AG04450 (cell line): ENCODE data around the gene UCKL1. TPM values are rescaled to one million over a fixed set of nuclear protein-coding genes. Genes with fewer than 3 reads are reported as not detected.

Experiments used
- CTCF ChIA-PET: fragments of 300-600, 350-600 bp; formaldehyde crosslinking; extraction: SDS; loops from one replicate; lab custom pipeline; 2022; ENCODE audit warnings: antibody characterized with exemption, inconsistent platforms; lab: Charles Lee
- POLR2A ChIA-PET: fragments of 350-600 bp; formaldehyde crosslinking; extraction: SDS; loops from one replicate; lab custom pipeline; 2021; ENCODE audit warnings: antibody characterized with exemption, inconsistent platforms; lab: Yijun Ruan, JAX
- DNase-seq: peaks from one replicate; pipeline ENCODE4 v3.0.0-alpha.2; 2011; ENCODE audit warnings: low read depth, low spot score
- H3K27ac ChIP-seq: one replicate; pipeline ENCODE4 v1.5.1; 2012; ENCODE audit warnings: low read depth, low read length, control low read depth
- H3K27me3 ChIP-seq: one replicate; pipeline ENCODE4 v1.6.0; 2012; ENCODE audit warnings: low read length; ENCODE audit not compliant: control insufficient read depth, insufficient read depth
- H3K4me3 ChIP-seq: 2 replicates; pipeline ENCODE4 v1.5.1; 2011; ENCODE audit warnings: mild to moderate bottlenecking, low read depth, low read length, control low read depth
- H3K9me3 ChIP-seq: 2 replicates; pipeline ENCODE4 v1.5.1; 2012; ENCODE audit warnings: low read length; ENCODE audit not compliant: control insufficient read depth, insufficient read depth
- CTCF ChIP-seq: IDR thresholded peaks from 2 replicates; pipeline ENCODE4 v1.5.1; 2011; ENCODE audit warnings: low read depth, low read length, control low read depth, inconsistent platforms
- polyA plus RNA-seq: library from polyadenylated mRNA; depleted of rRNA; stranded (reverse); fragments of >200 nt; gene quantifications from 2 replicates; pipeline ENCODE4 v1.2.3, GENCODE V29; 2011; rRNA removed
- small RNA-seq: library from RNA; depleted of rRNA; stranded (forward); fragments of <200 nt; gene quantifications from one replicate; pipeline ENCODE3, GENCODE V24; 2012; ENCODE audit warnings: low read depth; ENCODE audit not compliant: insufficient read length

The UCKL1 gene
- polyA plus RNA-seq, 1 experiment: 18.0 TPM

GRCh38 chr20:63890616-63891015 lies 65.6 kb downstream of the UCKL1 start:
- Histone ChIP-seq H3K4me3 (no peak overlapping the region), H3K9me3 (no peaks in the 10 kb centered on the region; the same call in 1 of the 2 replicates), H3K27ac (no peak overlapping the region), H3K27me3 (no peaks in the 10 kb centered on the region)
- DNase-seq: no peak
- TF ChIP-seq CTCF: no peak
- POLR2A ChIA-PET: interaction anchor here (0.7 kb wide), 1 partner anchor 65 kb away, joined by 3 read pairs; no protein-coding TSS in a partner anchor
- CTCF ChIA-PET: no interaction called here

GRCh38 chr20:63890201-63890576 lies 66.0 kb downstream of the UCKL1 start:
- Histone ChIP-seq H3K27ac (no peak overlapping the region), H3K27me3 (no peaks in the 10 kb centered on the region), H3K9me3 (no peaks in the 10 kb centered on the region; the same call in 1 of the 2 replicates), H3K4me3 (no peak overlapping the region)
- POLR2A ChIA-PET: interaction anchor here (0.7 kb wide), 1 partner anchor 65 kb away, joined by 3 read pairs; no protein-coding TSS in a partner anchor
- CTCF ChIA-PET: no interaction called here
- DNase-seq: no peak
- TF ChIP-seq CTCF: no peak

Small RNAs within 50 kb of the gene (small RNA-seq; reads per million reads assigned to genes)
- not detected for gene MIR647
- not detected for gene MIR941-2
- not detected for gene MIR941-4
- not detected for gene MIR941-5
- 3.0 reads per million, percentile 17 among the genes with 10 or more reads in this experiment for gene RNU1-134P

Other genes with a start within 250 kb of the UCKL1 start
- 21.4 and 23.8 TPM in 2 replicates for gene ARFRP1, start 248.4 kb downstream of the UCKL1 start, polyA plus RNA-seq
- gene ZGPAT, start 248.4 kb downstream of the UCKL1 start, polyA plus RNA-seq: 8.7 and 10.6 TPM in 2 replicates
- 1.5 and 1.8 TPM in 2 replicates for gene LIME1, start 219.8 kb downstream of the UCKL1 start, polyA plus RNA-seq
- gene SLC2A4RG, start 216.6 kb downstream of the UCKL1 start, polyA plus RNA-seq: 26.0 and 27.6 TPM in 2 replicates
- 2.0 and 2.8 TPM in 2 replicates for gene ZBTB46, start 125.2 kb downstream of the UCKL1 start, polyA plus RNA-seq
- not detected in 2 replicates for gene ABHD16B, start 94.9 kb downstream of the UCKL1 start, polyA plus RNA-seq
- 202 and 219 TPM in 2 replicates for gene TPD52L2, start 91.1 kb downstream of the UCKL1 start, polyA plus RNA-seq
- 36.7 and 40.9 TPM in 2 replicates for gene DNAJC5, start 61.3 kb downstream of the UCKL1 start, polyA plus RNA-seq
- 4.0 and 6.0 TPM in 2 replicates for gene ZNF512B, start 13.5 kb upstream of the UCKL1 start, polyA plus RNA-seq
- gene SAMD10, start 23.2 kb upstream of the UCKL1 start, polyA plus RNA-seq: 1.3 and 1.8 TPM in 2 replicates
- gene PRPF6, start 24.7 kb upstream of the UCKL1 start, polyA plus RNA-seq: 38.5 and 47.5 TPM in 2 replicates
- gene C20orf204, start 79.8 kb upstream of the UCKL1 start, polyA plus RNA-seq: 0.01 and 0.07 TPM in 2 replicates
- gene SOX18, start 93.2 kb upstream of the UCKL1 start, polyA plus RNA-seq: not detected in 2 replicates
- gene TCEA2, start 106.8 kb upstream of the UCKL1 start, polyA plus RNA-seq: 12.8 and 18.0 TPM in 2 replicates
- gene RGS19, start 123.1 kb upstream of the UCKL1 start, polyA plus RNA-seq: 7.5 and 9.3 TPM in 2 replicates
- gene OPRL1, start 123.7 kb upstream of the UCKL1 start, polyA plus RNA-seq: 0.86 and 1.1 TPM in 2 replicates
- not detected in 2 replicates for gene LKAAEAR1, start 128.0 kb upstream of the UCKL1 start, polyA plus RNA-seq
- gene NPBWR2, start 151.1 kb upstream of the UCKL1 start, polyA plus RNA-seq: not detected in 2 replicates
- not detected in 2 replicates for gene MYT1, start 208.0 kb upstream of the UCKL1 start, polyA plus RNA-seq